Measurements from ENCODE around the gene NAA35.

NAA35 gene

GRCh38 chr9:85984457-85984856, 43.5 kb downstream of the NAA35 start:
- no peak overlapping the region for H3K4me3 ChIP-seq (ENCODE audit: low read depth, low read length)
- no peak overlapping the region for H2BK120ac ChIP-seq (ENCODE audit: insufficient read depth, low read length, poor library complexity)
- no peak overlapping the region for H4K12ac ChIP-seq (ENCODE audit: low read depth, low read length)
- no peak overlapping the region for H4K91ac ChIP-seq (ENCODE audit: low read depth, low read length)
- H2BK5ac ChIP-seq (ENCODE audit: low read depth, low read length, poor library complexity), result no peak overlapping the region
- H3K4ac ChIP-seq (ENCODE audit: low read depth, low read length), result no peak overlapping the region
- no peaks in the 10 kb centered on the region for H3K79me2 ChIP-seq (ENCODE audit: control insufficient read depth, insufficient read depth, low read length, poor library complexity)
- DNase-seq, result no peak
- H3K9ac ChIP-seq (ENCODE audit: low read length), result no peak overlapping the region
- WGBS (ENCODE audit: extremely low coverage, insufficient coverage, insufficient read length), result no CpG with 5 or more reads among the region's 2 CpGs
- no peak overlapping the region for H2BK12ac ChIP-seq (ENCODE audit: low read length)
- H4K8ac ChIP-seq (ENCODE audit: low read depth, low read length), result no peak overlapping the region
- H3K27ac ChIP-seq (ENCODE audit: low read depth, low read length), result no peak overlapping the region
- H3K9me3 ChIP-seq (ENCODE audit: insufficient read depth, low read depth, low read length), result peaks cover 1% of the 10 kb centered on the region
- H3K18ac ChIP-seq (ENCODE audit: low read length), result no peak overlapping the region
- H3K27me3 ChIP-seq (ENCODE audit: insufficient read depth, low read length), result no peaks in the 10 kb centered on the region
- H3K14ac ChIP-seq (ENCODE audit: low read length), result no peak overlapping the region
- no peaks in the 10 kb centered on the region for H3K4me1 ChIP-seq (ENCODE audit: control insufficient read depth in 1 of 2, insufficient read depth in 2 of 2, low read length in 2 of 2)
- H3K23ac ChIP-seq (ENCODE audit: low read length), result no peak overlapping the region
- H3K4me2 ChIP-seq (ENCODE audit: low read length), result no peak overlapping the region
- H3K79me1 ChIP-seq (ENCODE audit: low read length), result no peaks in the 10 kb centered on the region
- H2AFZ ChIP-seq (ENCODE audit: insufficient read depth, low read length, poor library complexity), result no peak overlapping the region
- H3K36me3 ChIP-seq (ENCODE audit: control insufficient read depth in 1 of 2, insufficient read depth in 2 of 2, low read length in 2 of 2), result peaks cover 6 to 14% of the 10 kb centered on the region in 2 experiments
- no peak overlapping the region for H2AK5ac ChIP-seq (ENCODE audit: low read length)

GRCh38 chr9:85987236-85987635, 46.3 kb downstream of the NAA35 start:
- Histone ChIP-seq H3K4me3 (ENCODE audit: low read depth, low read length) (no peak overlapping the region), H2AK5ac (ENCODE audit: low read length) (no peak overlapping the region), H4K8ac (ENCODE audit: low read depth, low read length) (no peak overlapping the region), H3K23ac (ENCODE audit: low read length) (no peak overlapping the region), H3K79me2 (ENCODE audit: control insufficient read depth, insufficient read depth, low read length, poor library complexity) (no peaks in the 10 kb centered on the region), H3K9me3 (ENCODE audit: insufficient read depth, low read depth, low read length) (peaks cover 1% of the 10 kb centered on the region), H2BK120ac (ENCODE audit: insufficient read depth, low read length, poor library complexity) (no peak overlapping the region), H3K9ac (ENCODE audit: low read length) (no peak overlapping the region), H3K27ac (ENCODE audit: low read depth, low read length) (no peak overlapping the region), H2BK12ac (ENCODE audit: low read length) (no peak overlapping the region), H4K12ac (ENCODE audit: low read depth, low read length) (no peak overlapping the region), H3K79me1 (ENCODE audit: low read length) (no peaks in the 10 kb centered on the region), H3K4me2 (ENCODE audit: low read length) (no peak overlapping the region), H4K91ac (ENCODE audit: low read depth, low read length) (no peak overlapping the region), H3K27me3 (ENCODE audit: insufficient read depth, low read length) (no peaks in the 10 kb centered on the region), H2BK5ac (ENCODE audit: low read depth, low read length, poor library complexity) (no peak overlapping the region), H3K36me3 (ENCODE audit: control insufficient read depth in 1 of 2, insufficient read depth in 2 of 2, low read length in 2 of 2) (peaks cover 3 to 9% of the 10 kb centered on the region in 2 experiments), H2AFZ (ENCODE audit: insufficient read depth, low read length, poor library complexity) (no peak overlapping the region), H3K18ac (ENCODE audit: low read length) (no peak overlapping the region), H3K4me1 (ENCODE audit: control insufficient read depth in 1 of 2, insufficient read depth in 2 of 2, low read length in 2 of 2) (no peaks in the 10 kb centered on the region), H3K4ac (ENCODE audit: low read depth, low read length) (no peak overlapping the region), H3K14ac (ENCODE audit: low read length) (no peak overlapping the region)
- WGBS (ENCODE audit: extremely low coverage, insufficient coverage, insufficient read length), result no CpG with 5 or more reads among the region's 3 CpGs
- DNase-seq, result no peak

- H3K9ac ChIP-seq (ENCODE audit: low read length), result no peak overlapping the region
- H2AFZ ChIP-seq (ENCODE audit: insufficient read depth, low read length, poor library complexity), result no peak overlapping the region
- H3K79me1 ChIP-seq (ENCODE audit: low read length), result no peaks in the 10 kb centered on the region
- no peak overlapping the region for H4K8ac ChIP-seq (ENCODE audit: low read depth, low read length)
- no peaks in the 10 kb centered on the region for H3K27me3 ChIP-seq (ENCODE audit: insufficient read depth, low read length)
- H3K79me2 ChIP-seq (ENCODE audit: control insufficient read depth, insufficient read depth, low read length, poor library complexity), result no peaks in the 10 kb centered on the region
- H3K18ac ChIP-seq (ENCODE audit: low read length), result no peak overlapping the region
- no peak overlapping the region for H4K12ac ChIP-seq (ENCODE audit: low read depth, low read length)
- no peak overlapping the region for H2BK12ac ChIP-seq (ENCODE audit: low read length)
- H3K23ac ChIP-seq (ENCODE audit: low read length), result no peak overlapping the region
- H2BK5ac ChIP-seq (ENCODE audit: low read depth, low read length, poor library complexity), result no peak overlapping the region
- H3K4me2 ChIP-seq (ENCODE audit: low read length), result no peak overlapping the region
- H3K36me3 ChIP-seq (ENCODE audit: control insufficient read depth in 1 of 2, insufficient read depth in 2 of 2, low read length in 2 of 2), result peaks cover 12 to 14% of the 10 kb centered on the region in 2 experiments
- no peak overlapping the region for H3K4me3 ChIP-seq (ENCODE audit: low read depth, low read length)
- no peaks in the 10 kb centered on the region for H3K4me1 ChIP-seq (ENCODE audit: control insufficient read depth in 1 of 2, insufficient read depth in 2 of 2, low read length in 2 of 2)
- no peak overlapping the region for H3K4ac ChIP-seq (ENCODE audit: low read depth, low read length)
- H3K14ac ChIP-seq (ENCODE audit: low read length), result no peak overlapping the region
- H2AK5ac ChIP-seq (ENCODE audit: low read length), result no peak overlapping the region
- DNase-seq, result no peak
- H2BK120ac ChIP-seq (ENCODE audit: insufficient read depth, low read length, poor library complexity), result no peak overlapping the region
- no CpG with 5 or more reads among the region's 2 CpGs for WGBS (ENCODE audit: extremely low coverage, insufficient coverage, insufficient read length)
- H3K27ac ChIP-seq (ENCODE audit: low read depth, low read length), result no peak overlapping the region
- no peaks in the 10 kb centered on the region for H3K9me3 ChIP-seq (ENCODE audit: insufficient read depth, low read depth, low read length)
- no peak overlapping the region for H4K91ac ChIP-seq (ENCODE audit: low read depth, low read length)
Observed at GRCh38 chr9:85994191-85994590, 53.2 kb downstream of the NAA35 start.

- Histone ChIP-seq H3K4me2 (ENCODE audit: low read length) (no peak overlapping the region), H3K14ac (ENCODE audit: low read length) (no peak overlapping the region), H3K4me1 (ENCODE audit: control insufficient read depth in 1 of 2, insufficient read depth in 2 of 2, low read length in 2 of 2) (no peaks in the 10 kb centered on the region), H3K4ac (ENCODE audit: low read depth, low read length) (no peak overlapping the region), H3K4me3 (ENCODE audit: low read depth, low read length) (no peak overlapping the region), H2BK5ac (ENCODE audit: low read depth, low read length, poor library complexity) (no peak overlapping the region), H3K36me3 (ENCODE audit: control insufficient read depth in 1 of 2, insufficient read depth in 2 of 2, low read length in 2 of 2) (peaks cover 12 to 16% of the 10 kb centered on the region in 2 experiments), H4K8ac (ENCODE audit: low read depth, low read length) (no peak overlapping the region), H3K18ac (ENCODE audit: low read length) (no peak overlapping the region), H2BK12ac (ENCODE audit: low read length) (no peak overlapping the region), H3K23ac (ENCODE audit: low read length) (no peak overlapping the region), H3K79me1 (ENCODE audit: low read length) (no peaks in the 10 kb centered on the region), H2AFZ (ENCODE audit: insufficient read depth, low read length, poor library complexity) (no peak overlapping the region), H2AK5ac (ENCODE audit: low read length) (no peak overlapping the region), H3K27ac (ENCODE audit: low read depth, low read length) (no peak overlapping the region), H3K79me2 (ENCODE audit: control insufficient read depth, insufficient read depth, low read length, poor library complexity) (no peaks in the 10 kb centered on the region), H2BK120ac (ENCODE audit: insufficient read depth, low read length, poor library complexity) (no peak overlapping the region), H4K12ac (ENCODE audit: low read depth, low read length) (no peak overlapping the region), H4K91ac (ENCODE audit: low read depth, low read length) (no peak overlapping the region), H3K27me3 (ENCODE audit: insufficient read depth, low read length) (no peaks in the 10 kb centered on the region), H3K9ac (ENCODE audit: low read length) (no peak overlapping the region), H3K9me3 (ENCODE audit: insufficient read depth, low read depth, low read length) (no peaks in the 10 kb centered on the region)
- DNase-seq, result no peak
Observed at GRCh38 chr9:85995097-85995496, 54.2 kb downstream of the NAA35 start.
